Measurements from ENCODE around the gene TRPM2. TPM values are rescaled to one million over a fixed set of nuclear protein-coding genes. Genes with fewer than 3 reads are reported as not detected.
A peak's percentile ranks its signal among the peaks of the same experiment; 100 is the strongest.

Gene TRPM2
- total and polyA plus RNA-seq, 2 of the 13 experiments (the other 11 are each of a cell fraction or from before 2014, with no cell fraction given) = 0.07 to 0.20 TPM

DNA sequence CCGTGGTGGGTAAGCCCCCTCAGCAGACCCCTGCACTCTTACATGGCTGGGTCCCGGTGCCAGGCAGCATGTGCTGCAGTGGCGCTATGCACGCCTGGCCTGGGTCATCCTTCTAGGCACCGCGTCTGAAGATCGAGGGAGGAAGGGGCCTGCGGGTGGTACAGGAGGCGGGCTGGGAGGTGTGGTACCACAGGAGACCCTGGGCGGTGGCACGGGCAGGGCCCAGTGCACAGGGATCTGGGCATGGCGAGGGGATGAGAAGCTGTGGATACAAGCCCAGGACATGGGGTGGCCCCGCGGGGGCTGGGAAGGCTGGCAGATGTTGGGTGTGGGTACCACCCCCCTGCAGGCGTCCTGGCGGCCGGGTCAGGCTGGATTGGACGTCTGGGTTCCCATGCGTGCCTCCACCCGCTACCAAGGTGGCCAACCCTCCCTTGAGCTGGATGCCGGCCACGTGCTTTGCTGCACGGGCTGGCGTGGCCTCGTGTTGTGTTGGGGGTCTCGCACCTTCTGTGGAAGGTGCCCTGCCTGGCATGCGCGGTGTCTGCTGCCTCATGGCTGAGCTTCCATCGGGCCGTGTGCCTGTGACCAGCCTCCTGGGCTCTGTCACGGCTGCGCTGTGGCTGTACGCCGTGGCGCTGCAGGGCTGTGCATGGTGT lies 33.9 kb upstream of the TRPM2 start:
- DNase-seq (ENCODE audit: low spot score) (no peak), FAIRE-seq (no peak), ATAC-seq (no peak)
- Histone ChIP-seq H4K20me1 (ENCODE audit: insufficient read depth, low read length) (no peaks in the 10 kb centered on the region), H3K27me3 (ENCODE audit: control insufficient read depth in 1 of 2, insufficient read depth in 2 of 2, low read length in 2 of 2) (no peaks in the 10 kb centered on the region), H3K79me2 (ENCODE audit: insufficient read depth, low read length) (no peaks in the 10 kb centered on the region), H3K9ac (ENCODE audit: insufficient read depth, low read depth, low read length) (no peak overlapping the region), H3K4me2 (ENCODE audit: low read depth, low read length) (no peak overlapping the region), H2AFZ (ENCODE audit: low read length) (no peak overlapping the region), H3K4me1 (ENCODE audit: insufficient read depth, low read length) (no peaks in the 10 kb centered on the region), H3K36me3 (replicated peaks in 1 of 2; ENCODE audit: control insufficient read depth in 1 of 2, insufficient read depth in 2 of 2, low read length in 2 of 2) (peaks cover 25 to 57% of the 10 kb centered on the region in 2 experiments; a peak in 4 of 5 replicates), H3K9me3 (ENCODE audit: low read length) (no peaks in the 10 kb centered on the region), H3K4me3 (replicated peaks in 1 of 3; ENCODE audit: insufficient read depth in 1 of 3, low read depth in 2 of 3, low read length in 3 of 3) (no peak overlapping the region), H3K27ac (ENCODE audit: extremely low read length, insufficient read depth, low read length) (no peak overlapping the region)
- TF ChIP-seq CC2D1A (CRISPR knock-in tag; IDR thresholded peaks at IDR 0.05) (no peak), AGO2 (optimal IDR thresholded peaks at IDR 0.05; ENCODE audit: low read depth, low read length) (peak; percentile 23), RBM22 (optimal IDR thresholded peaks at IDR 0.05; ENCODE audit: low read length) (peak; percentile 74)
- no TSS peak for BruUV-seq (replicated peaks)
- POLR2A ChIA-PET = no interaction called here
- WGBS (ENCODE audit: low lambda C conversion rate) = 92% methylated on average over 12 of the region's 35 CpGs
- CTCF ChIA-PET (ENCODE audit: low intra/inter-chr PET ratio, low total read pairs) = no interaction called here
- intact Hi-C loops (cut with micrococcal nuclease; ENCODE audit: unreplicated experiment) = no loop called here
- in situ Hi-C loops (cut with HindIII; ENCODE audit: extremely low pct_ligation_motif_present, low pct_unique_long_range_greater_than_20kb) = no loop called here

DNA sequence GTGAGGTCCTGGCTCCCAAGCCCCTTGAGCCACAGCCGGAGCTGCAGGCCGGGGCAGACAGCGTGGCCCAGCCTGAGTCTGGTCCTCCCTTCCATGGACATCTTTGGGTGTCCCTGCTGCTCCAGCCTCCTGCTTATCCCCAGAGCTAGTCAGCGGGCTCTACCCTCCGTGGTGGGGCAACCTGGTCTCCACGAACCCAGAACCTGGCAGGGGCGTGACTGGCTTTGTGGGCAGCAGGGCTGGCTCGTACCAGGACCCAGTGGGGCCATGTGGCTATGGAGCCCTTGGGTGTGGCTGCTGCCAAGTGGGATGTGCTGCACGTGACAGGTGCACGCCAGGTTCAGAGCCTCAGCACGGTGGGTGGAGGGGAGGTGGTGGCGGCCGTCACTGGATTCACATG lies 32.6 kb upstream of the TRPM2 start:
- ChIA-PET CTCF (ENCODE audit: low intra/inter-chr PET ratio, low total read pairs) (no interaction called here), POLR2A (no interaction called here)
- H3K27me3 ChIP-seq (ENCODE audit: control insufficient read depth in 1 of 2, insufficient read depth in 2 of 2, low read length in 2 of 2) = no peaks in the 10 kb centered on the region
- ATAC-seq (no peak), FAIRE-seq (no peak), DNase-seq (ENCODE audit: low spot score) (no peak)
- no peak overlapping the region for H2AFZ ChIP-seq (ENCODE audit: low read length)
- no peaks in the 10 kb centered on the region for H4K20me1 ChIP-seq (ENCODE audit: insufficient read depth, low read length)
- no peaks in the 10 kb centered on the region for H3K4me1 ChIP-seq (ENCODE audit: insufficient read depth, low read length)
- BruUV-seq (replicated peaks) = no TSS peak
- H3K9ac ChIP-seq (ENCODE audit: insufficient read depth, low read depth, low read length) = no peak overlapping the region
- intact Hi-C loops (cut with micrococcal nuclease; ENCODE audit: unreplicated experiment) = no loop called here
- in situ Hi-C loops (cut with HindIII; ENCODE audit: extremely low pct_ligation_motif_present, low pct_unique_long_range_greater_than_20kb) = no loop called here
- peaks cover 22 to 61% of the 10 kb centered on the region in 2 experiments; a peak in 4 of 5 replicates for H3K36me3 ChIP-seq (replicated peaks in 1 of 2; ENCODE audit: control insufficient read depth in 1 of 2, insufficient read depth in 2 of 2, low read length in 2 of 2)
- WGBS (ENCODE audit: low lambda C conversion rate) = no CpG with 5 or more reads among the region's 13 CpGs
- H3K4me3 ChIP-seq (replicated peaks in 1 of 3; ENCODE audit: insufficient read depth in 1 of 3, low read depth in 2 of 3, low read length in 3 of 3) = no peak overlapping the region
- H3K4me2 ChIP-seq (ENCODE audit: low read depth, low read length) = no peak overlapping the region
- H3K9me3 ChIP-seq (ENCODE audit: low read length) = no peaks in the 10 kb centered on the region
- H3K79me2 ChIP-seq (ENCODE audit: insufficient read depth, low read length) = no peaks in the 10 kb centered on the region
- H3K27ac ChIP-seq (ENCODE audit: extremely low read length, insufficient read depth, low read length) = no peak overlapping the region
- TF ChIP-seq, protein P1, sequence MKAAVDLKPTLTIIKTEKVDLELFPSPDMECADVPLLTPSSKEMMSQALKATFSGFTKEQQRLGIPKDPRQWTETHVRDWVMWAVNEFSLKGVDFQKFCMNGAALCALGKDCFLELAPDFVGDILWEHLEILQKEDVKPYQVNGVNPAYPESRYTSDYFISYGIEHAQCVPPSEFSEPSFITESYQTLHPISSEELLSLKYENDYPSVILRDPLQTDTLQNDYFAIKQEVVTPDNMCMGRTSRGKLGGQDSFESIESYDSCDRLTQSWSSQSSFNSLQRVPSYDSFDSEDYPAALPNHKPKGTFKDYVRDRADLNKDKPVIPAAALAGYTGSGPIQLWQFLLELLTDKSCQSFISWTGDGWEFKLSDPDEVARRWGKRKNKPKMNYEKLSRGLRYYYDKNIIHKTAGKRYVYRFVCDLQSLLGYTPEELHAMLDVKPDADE (CRISPR knock-in tag; IDR thresholded peaks at IDR 0.05) = no peak
- TF ChIP-seq PCBP2 (optimal IDR thresholded peaks at IDR 0.05; ENCODE audit: low read depth, low read length, poor library complexity, severe bottlenecking) (no peak), ZC3H13 (CRISPR knock-in tag; IDR thresholded peaks at IDR 0.05) (no peak), TAF15 (IDR thresholded peaks at IDR 0.05; ENCODE audit: low read depth, low read length, poor library complexity, severe bottlenecking) (no peak), KDM5B (CRISPR knock-in tag; IDR thresholded peaks at IDR 0.05; ENCODE audit: borderline replicate concordance) (no peak), PAX8 (CRISPR knock-in tag; IDR thresholded peaks at IDR 0.05; ENCODE audit: borderline replicate concordance) (no peak), HNRNPLL (IDR thresholded peaks at IDR 0.05; ENCODE audit: low read depth, low read length, poor library complexity, severe bottlenecking) (no peak), NCOA5 (CRISPR knock-in tag; IDR thresholded peaks at IDR 0.05) (no peak)
- TF ChIP-seq, protein P2, sequence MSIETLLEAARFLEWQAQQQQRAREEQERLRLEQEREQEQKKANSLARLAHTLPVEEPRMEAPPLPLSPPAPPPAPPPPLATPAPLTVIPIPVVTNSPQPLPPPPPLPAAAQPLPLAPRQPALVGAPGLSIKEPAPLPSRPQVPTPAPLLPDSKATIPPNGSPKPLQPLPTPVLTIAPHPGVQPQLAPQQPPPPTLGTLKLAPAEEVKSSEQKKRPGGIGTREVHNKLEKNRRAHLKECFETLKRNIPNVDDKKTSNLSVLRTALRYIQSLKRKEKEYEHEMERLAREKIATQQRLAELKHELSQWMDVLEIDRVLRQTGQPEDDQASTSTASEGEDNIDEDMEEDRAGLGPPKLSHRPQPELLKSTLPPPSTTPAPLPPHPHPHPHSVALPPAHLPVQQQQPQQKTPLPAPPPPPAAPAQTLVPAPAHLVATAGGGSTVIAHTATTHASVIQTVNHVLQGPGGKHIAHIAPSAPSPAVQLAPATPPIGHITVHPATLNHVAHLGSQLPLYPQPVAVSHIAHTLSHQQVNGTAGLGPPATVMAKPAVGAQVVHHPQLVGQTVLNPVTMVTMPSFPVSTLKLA (IDR thresholded peaks at IDR 0.05) = no peak

All from HepG2 (cell line).